Hematopoietic multipotent progenitor cell (in vitro differentiated cells): Measurements from ENCODE around the gene ARHGEF1. TPM values are rescaled to one million over a fixed set of nuclear protein-coding genes. Genes with fewer than 3 reads are reported as not detected.
A peak's percentile ranks its signal among the peaks of the same experiment; 100 is the strongest.
"Not testable (repeated sequence)": the region's sequence is repeated elsewhere in the genome, so short reads cannot be mapped to it uniquely, and the experiment has no call there.

Source experiments
- DNase-seq, 3 donors: peaks; one replicate each; pipeline ENCODE4 v3.0.0-alpha.2; 2011 to 2015; ENCODE audit warnings: low read depth in 2 of 3, low spot score in 2 of 3
- total RNA-seq: library from RNA; depleted of rRNA; stranded (reverse); fragments of >200 nt; gene quantifications from one replicate; pipeline ENCODE4 v1.2.3, GENCODE V29; 2012

ARHGEF1 gene
- total RNA-seq, 1 donor: 74.6 TPM

GRCh38 chr19:41929536-41930071, 46.6 kb downstream of the ARHGEF1 start:
- no peak for DNase-seq

GRCh38 chr19:41930322-41930722, 47.3 kb downstream of the ARHGEF1 start:
- DNase-seq: no peak

GRCh38 chr19:41930926-41931592, 48.1 kb downstream of the ARHGEF1 start:
- DNase-seq: peak in 1 of 3 donors; percentile 47

DNA sequence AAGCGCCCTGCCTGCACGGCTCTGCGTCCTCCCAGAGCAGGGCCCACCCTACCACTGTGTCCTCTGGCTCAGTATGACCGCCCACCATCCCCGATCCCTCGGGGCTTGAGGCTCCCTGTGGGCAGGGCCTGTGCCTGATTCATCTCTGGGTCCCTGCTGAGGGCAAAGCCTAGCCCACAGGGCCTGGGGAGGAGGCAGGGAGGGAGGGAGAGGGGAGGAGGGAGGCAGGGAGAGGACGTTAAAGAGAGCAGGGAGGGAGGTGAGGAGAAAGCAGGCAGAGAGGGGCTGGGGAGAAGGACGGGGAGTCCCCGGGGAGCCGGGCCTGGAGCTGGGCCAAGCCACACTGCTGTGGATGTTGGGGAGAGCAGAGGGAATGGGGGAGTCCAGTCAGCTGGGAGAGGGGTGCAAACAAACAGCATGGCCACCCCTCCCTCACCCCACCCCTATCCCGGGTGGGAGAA, 49.3 kb downstream of the ARHGEF1 start:
- DNase-seq: no peak

DNA sequence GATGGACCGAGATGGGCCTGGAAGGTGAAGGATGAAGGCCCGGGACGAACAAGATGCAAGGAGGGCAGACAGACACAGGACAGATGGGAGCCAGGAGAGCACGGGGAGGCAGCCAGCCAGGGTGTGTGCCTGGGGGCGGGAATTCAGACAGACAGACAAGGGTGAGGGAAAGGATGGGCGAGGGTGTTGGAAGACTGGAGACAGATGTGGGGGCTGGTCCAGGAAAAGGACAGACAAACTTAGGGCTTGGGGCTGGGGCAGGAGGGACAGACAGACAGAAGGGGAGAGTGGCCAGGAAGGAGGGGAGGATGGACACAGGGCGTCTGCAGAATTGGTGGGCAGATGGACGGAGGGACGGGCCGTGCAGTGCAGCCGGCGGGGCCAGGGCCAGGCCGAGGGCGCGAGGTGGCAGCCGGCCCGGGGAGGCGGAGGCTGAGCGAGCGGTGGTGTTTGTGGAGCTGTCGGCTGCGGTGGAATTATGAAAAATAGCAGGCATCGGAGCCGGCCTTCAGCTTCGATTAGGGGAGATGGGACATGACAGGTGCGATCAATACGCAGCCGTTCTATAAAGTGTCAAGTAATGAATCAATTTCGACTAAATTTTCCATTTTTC, 49.8 kb downstream of the ARHGEF1 start:
- DNase-seq: no peak

GRCh38 chr19:41933693-41934426, 50.9 kb downstream of the ARHGEF1 start:
- DNase-seq: no peak

GRCh38 chr19:41934849-41935374, 51.9 kb downstream of the ARHGEF1 start:
- DNase-seq: peak; percentile 70 to 81 (median 72)

- no peak for DNase-seq
Observed at GRCh38 chr19:41935760-41936415, 52.9 kb downstream of the ARHGEF1 start.

DNA sequence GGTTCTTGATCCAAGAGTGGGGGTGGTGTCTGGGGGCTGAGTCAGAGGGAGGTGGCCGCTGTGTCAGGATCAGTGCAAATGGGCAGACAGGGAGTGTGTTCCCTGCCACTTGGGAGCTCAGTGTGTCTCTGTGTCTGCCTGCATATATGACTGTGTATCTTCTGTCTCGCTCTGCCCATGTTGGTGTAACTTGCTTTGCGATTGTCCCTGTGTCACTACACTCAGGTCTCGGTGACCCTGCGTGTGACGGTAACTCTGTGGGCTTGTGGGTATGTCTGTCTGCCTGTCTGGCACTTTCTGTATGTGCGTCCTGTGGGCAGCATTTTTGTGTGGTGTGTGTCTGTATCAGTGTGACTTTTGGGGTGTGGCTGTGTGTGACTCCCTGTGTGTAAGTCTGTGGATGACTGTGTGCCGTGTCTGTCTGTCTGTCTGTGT, 53.4 kb downstream of the ARHGEF1 start:
- DNase-seq: no peak

DNA sequence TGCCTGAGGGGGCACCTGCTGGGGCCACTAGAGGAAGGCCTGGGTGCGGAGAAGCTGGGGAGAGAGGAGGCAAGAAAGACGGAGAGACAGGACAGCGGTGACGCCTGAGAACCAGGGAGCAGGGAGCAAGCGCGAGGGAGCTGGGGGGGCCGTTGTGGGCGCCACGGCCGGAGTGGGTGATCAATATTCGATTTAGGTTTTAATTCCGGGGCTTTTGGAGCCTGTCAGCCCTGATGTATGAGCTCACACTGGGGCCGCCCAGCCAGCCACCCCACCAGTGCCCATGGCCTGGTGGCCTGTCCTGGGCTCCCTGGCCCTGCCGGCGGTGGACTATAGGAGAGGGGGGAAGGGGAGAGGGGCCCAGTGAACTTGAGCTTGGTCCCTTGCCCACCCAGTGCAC, 54.0 kb downstream of the ARHGEF1 start:
- no peak for DNase-seq

GRCh38 chr19:41937525-41938468, 54.8 kb downstream of the ARHGEF1 start:
- DNase-seq: peak in 1 of 3 donors; percentile 36

- DNase-seq: not testable (repeated sequence)
Observed at GRCh38 chr19:41939209-41939608, 56.2 kb downstream of the ARHGEF1 start.

GRCh38 chr19:41939861-41940730, 57.1 kb downstream of the ARHGEF1 start:
- DNase-seq: peak in 1 of 3 donors; percentile 50

GRCh38 chr19:41940731-41941409, 57.9 kb downstream of the ARHGEF1 start:
- DNase-seq: no peak

- DNase-seq: no peak
Observed at GRCh38 chr19:41941410-41942202, 58.6 kb downstream of the ARHGEF1 start.

- no peak for DNase-seq
Observed at GRCh38 chr19:41944336-41944735, 61.4 kb downstream of the ARHGEF1 start.

GRCh38 chr19:41945135-41945766, 62.3 kb downstream of the ARHGEF1 start:
- peak; percentile 50 to 69 (median 63) for DNase-seq
